ENCODE results near the gene NUSAP1.
"Not testable (repeated sequence)": the region's sequence is repeated elsewhere in the genome, so short reads cannot be mapped to it uniquely, and the experiment has no call there.

NUSAP1 gene

DNA sequence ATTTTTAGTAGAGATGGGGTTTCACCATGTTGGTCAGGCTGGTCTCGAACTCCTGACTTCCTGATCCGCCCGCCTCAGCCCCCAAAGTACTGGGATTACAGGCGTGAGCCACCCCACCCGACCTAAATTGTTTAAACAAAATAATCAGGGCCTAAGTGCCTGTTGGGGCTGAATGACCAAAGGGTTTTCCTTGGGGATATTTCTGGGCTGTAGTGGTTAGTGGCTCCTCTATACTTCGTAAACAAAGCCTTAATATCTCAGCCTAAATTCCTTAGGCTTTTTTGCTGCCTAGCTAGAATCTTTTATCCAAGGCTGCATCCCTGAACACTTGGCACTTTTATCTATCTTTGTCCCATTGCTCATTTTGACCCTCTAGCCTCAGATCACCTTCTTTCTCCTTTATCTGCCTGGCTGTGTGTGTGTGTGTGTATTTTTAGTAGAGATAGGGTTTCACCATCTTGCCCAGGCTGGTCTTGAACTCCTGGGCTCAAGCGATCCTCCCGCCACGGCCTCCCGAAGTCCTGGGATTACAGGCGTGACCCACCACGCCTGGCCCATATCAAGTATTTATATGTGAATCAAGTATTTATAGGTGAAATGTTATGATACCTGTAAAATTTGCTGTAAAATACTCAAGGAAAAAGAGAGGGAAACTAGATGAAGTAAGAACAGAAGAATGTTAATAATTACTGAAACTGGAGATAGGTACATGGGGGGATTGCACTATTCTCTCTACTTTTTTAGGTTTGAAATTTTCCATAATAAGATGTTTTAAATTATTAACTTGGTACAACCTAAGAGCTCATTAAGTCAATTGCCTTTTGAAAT lies 1.8 kb downstream of the NUSAP1 start:
- DNase-seq = no peak

DNA sequence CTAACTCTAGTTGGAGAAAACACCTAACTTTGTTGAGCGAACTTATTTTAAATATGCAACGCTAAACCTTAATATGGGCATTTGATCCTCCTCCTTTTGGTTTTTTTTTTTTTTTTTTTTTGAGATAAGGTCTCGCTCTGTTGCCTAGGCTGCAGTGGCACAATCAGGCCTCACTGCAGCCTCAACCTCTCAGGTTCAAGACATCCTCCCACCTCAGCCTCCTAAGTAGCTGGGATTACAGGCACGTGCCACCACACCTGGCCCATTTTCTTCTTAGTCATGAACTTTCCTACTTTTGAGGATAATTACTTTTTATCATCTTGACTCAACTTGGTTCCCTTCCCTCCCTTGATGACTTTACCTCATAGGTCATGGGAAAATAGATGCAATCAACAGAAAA lies 3.9 kb downstream of the NUSAP1 start:
- no peak for DNase-seq

DNA sequence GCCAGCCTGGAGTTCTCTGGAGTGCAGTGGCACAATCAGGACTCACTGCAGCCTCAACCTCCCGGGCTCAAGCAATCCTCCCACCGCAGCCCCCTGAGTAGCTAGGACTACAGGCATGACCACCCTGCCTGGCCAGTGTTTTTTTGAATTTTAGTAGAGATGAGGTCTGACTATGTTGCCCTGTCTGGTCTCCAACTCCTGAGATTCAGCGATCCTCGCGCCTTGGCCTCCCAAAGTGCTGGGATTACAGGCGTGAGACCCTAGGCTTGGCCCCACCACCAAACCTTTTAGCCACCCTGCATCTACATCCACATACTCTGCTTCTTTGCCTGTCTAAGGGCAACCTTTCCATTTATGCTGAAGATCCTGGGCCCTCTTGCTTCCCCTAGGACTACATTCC lies 4.4 kb downstream of the NUSAP1 start:
- DNase-seq = no peak

DNA sequence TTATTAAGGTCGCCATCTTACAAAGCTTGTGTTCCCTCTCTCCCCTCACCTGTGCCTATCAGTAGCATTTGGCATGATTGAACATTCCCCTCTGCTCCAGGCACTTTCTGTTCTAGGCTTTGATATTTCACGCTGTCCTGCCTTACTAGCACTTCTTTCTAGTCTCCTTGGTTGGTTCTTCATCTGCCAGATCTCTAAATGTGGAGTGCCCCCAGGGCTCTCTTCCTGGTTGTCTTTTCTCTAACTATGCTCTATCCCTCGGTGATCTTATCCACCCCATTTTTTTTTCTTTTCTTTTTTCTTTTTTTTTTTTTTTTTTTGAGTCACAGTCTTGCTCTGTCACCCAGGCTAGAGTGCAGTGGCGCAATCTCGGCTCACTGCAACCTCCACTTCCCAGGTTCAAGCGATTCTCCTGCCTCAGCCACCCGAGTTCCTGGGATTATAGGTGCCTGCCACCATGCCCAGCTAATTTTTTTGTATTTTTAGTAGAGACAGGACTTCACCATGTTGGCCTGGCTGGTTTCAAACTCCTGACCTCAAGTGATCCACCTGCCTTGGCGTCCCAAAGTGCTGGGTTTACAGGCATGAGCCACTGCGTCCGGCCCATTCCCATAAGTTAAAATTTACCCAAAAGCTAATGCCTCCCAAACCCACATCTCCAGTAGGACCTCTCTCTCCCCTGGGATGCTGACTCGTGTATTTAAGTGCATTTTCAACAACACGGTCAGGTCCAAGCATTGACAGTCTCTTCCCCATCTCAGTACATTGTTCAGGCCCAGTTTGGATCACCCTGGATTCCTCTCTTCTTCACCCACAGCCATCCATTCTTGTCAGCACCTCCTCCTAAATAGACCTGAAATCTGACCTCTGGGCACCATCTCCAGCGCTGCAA lies 5.2 kb downstream of the NUSAP1 start:
- no peak for DNase-seq

DNA sequence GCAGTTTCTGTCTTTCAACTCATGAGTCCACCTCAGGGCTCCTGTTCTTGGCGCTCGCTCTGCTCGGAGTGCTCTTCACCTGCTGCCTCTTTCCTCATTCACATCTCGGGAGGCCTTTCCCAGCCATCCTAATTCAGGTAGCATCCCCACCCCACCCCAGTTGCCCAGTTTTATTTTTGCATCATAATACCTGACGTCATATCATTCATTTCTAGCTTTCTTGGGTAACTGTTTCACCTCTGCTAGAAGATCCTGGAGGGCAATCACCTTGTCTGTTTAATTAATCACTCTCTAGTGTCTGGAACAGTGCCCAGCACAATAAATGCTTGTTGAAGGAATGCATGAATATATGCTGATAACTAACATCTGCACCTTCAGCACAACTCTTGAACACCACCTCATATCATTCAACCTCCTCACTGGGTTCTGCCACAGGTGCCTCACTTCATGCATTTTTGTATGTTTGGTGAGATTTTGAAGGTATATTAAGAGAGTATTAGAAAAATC lies 7.6 kb downstream of the NUSAP1 start:
- DNase-seq = no peak

GRCh38 chr15:41341519-41341918 lies 8.8 kb downstream of the NUSAP1 start:
- no peak for DNase-seq

- DNase-seq = no peak
Observed at GRCh38 chr15:41347236-41347635, 14.6 kb downstream of the NUSAP1 start.

- no peak for DNase-seq
Observed at GRCh38 chr15:41350057-41350717, 17.5 kb downstream of the NUSAP1 start.

DNA sequence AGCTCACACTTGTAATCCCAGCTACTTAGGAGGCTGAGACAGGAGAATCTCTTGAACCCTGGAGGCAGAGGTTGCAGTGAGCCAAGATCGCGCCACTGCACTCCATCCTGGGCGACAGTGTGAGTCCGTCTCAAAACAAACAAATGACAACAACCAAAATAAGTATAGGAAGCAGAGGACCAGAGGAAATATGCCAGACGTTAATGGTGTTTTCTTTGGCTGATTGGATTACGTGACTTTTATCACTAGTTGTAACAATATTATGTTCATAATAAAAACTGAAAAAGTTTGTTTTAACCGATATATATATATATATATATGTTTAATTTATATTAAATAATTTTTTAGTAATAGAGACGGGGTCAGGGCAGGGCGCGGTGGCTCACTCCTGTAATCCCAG lies 21.7 kb downstream of the NUSAP1 start:
- DNase-seq = no peak

- no peak for DNase-seq
Observed at GRCh38 chr15:41367418-41367817, 34.7 kb downstream of the NUSAP1 start.

- no peak for DNase-seq
Observed at GRCh38 chr15:41377978-41378377, 45.3 kb downstream of the NUSAP1 start.

DNA sequence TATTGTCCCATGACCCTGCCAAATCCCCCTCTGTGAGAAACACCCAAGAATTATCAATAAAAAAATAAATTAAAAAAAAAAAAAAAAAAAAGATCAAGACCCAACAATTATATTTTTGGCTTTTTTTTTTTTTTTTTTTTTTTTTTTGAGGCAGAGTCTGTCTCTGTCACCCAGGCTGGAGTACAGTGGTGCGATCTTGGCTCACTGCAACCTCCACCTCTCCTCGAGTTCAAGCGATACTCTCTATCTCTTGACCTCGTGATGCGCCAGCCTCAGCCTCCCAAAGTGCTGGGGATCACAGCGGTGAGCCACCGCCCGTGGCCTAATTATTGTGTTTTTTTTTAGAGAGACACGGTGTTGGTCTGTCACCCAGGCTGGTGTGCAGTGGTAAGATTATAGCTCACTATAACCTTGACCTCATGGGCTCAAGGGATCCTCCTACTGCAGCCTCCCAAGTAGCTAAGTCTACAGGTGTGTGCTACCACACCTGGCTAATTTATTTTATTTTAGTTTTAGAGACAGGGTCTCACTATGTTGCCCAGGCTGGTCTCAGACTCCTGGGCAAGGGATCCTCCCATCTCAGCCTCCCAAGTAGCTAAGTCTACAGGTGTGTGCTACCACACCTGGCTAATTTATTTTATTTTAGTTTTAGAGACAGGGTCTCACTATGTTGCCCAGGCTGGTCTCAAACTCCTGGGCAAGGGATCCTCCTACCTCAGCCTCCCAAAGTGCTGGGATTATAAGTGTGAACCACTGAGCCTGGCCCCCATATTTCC lies 51.5 kb downstream of the NUSAP1 start:
- DNase-seq = not testable (repeated sequence)

DNA sequence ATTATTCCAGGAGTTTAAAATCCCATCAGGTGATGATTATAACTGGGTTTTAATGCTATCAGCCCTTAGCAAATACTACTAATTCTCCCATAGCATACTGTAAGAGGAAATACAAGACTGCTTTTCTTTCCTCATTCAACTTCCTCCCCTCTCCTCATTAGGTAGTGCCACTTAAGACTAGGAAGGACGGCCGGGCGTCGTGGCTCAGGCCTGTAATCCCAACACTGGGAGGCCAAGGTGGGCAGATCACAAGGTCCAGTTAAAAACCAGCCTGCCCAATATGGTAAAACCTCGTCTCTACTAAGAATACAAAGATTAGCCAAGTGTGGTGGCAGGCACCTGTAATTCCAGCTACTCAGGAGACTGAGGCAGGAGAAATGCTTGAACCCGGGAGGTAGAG lies 55.0 kb downstream of the NUSAP1 start:
- DNase-seq = no peak

GRCh38 chr15:41392659-41393058 lies 60.0 kb downstream of the NUSAP1 start:
- no peak for DNase-seq

DNA sequence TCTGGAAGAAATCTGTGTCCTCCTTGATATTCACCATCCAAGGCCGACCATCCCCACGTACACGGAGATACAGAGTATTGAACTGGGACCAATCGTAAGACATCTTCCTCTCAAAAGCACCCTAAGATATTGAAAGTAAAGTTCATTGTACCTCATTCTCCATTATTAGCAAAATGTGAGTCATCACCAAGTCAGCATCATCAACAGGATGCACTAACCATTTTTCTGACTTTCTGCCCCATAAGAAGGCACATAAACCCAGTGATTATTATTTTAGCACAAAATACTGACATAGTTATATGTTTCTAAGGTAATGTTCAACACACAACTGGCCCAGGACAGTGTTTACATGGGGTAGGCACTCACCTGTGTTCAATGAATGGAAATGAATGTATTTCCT lies 62.2 kb downstream of the NUSAP1 start:
- no peak for DNase-seq

DNA sequence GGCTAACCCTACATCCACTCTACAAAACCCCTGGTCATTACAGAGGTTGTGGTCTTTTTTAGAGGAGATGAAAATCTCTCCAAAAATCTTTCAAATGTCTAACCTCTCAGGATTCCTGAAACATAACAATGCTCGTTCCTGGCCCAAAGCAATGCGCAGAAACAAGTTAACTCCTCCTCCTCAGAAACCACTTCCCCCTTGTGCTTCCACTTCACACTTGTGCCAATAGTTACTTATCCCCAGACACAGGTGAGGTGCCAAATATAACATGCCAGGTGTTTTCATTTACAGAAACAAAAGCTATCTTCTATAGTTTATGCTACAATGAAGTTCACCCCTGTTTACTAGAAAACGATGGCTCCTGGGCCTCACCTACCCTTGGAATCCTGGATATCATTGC lies 63.4 kb downstream of the NUSAP1 start:
- DNase-seq = no peak

- no peak for DNase-seq
Observed at GRCh38 chr15:41401904-41402267, 69.2 kb downstream of the NUSAP1 start.

GRCh38 chr15:41407341-41407740 lies 74.7 kb downstream of the NUSAP1 start:
- no peak for DNase-seq

GRCh38 chr15:41408234-41408641 lies 75.6 kb downstream of the NUSAP1 start:
- DNase-seq = no peak

DNA sequence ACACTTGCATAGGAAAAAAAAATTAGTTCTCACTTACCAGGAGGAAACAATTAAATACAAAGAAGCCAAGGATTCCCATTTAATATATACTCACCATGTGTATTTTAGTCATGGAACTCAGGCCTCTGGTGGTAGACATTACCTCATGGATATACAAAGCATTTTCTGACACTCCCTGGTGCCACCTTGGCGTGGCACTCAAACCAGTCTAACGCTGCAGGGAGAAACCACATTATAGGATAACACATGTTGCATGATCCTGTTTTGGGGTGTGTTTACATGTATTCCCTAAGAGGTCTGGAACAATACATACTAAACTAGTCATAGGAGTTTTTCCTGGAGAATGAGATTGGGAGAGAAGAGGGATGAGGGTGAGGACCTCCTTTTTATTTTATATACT lies 78.3 kb downstream of the NUSAP1 start:
- no peak for DNase-seq

DNA sequence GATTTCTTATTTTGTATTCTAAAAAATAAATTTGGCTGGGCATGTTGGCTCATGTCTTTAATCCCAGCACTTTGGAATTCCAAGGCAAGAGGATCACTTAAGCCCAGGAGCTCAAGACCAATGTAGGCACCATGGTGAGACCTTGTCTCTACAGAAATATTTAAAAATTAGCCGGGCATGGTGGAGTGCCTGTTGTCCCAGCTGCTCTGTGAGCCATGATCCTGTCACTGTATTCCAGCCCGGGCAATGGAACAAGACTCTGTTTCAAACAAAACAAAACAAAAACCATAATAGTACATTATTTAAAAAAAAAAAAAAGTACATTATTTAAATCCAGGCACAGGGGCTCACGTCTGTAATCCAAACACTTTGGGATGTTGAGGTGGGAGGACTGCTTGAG lies 78.8 kb downstream of the NUSAP1 start:
- DNase-seq = no peak

GRCh38 chr15:41416128-41416741 lies 83.6 kb downstream of the NUSAP1 start:
- no peak for DNase-seq
